HG02571 (cell line): ENCODE measurements around the gene PAX9.

Source experiments
- ATAC-seq: cut with Tn5 transposase; IDR thresholded peaks from one replicate; pipeline ENCODE4 v1.9.1; 2021; ENCODE audit warnings: mild to moderate bottlenecking, moderate library complexity; ENCODE audit not compliant: unreplicated experiment

Gene PAX9

DNA sequence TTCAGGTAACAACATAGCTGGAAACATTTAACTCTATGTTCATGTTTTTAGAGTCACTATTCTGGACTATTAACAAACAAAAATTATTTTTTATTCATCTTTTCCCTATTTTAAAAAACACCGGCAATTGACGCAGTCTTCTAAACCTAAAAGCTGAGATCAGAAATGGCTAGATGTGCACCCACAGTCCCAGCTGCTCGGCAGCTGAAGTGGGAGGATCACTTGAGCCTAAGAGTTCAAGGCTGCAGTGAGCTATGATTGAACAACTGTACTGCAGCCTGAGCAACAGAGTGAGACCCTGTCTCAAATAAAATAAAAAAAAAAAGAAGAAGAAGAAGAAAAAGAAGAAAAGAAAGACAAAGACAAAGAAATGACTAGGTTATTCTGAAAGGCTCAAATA, 64.5 kb downstream of the PAX9 start:
- no peak for ATAC-seq
